ENCODE data around the gene RFX4.
"Not testable (repeated sequence)": the region's sequence is repeated elsewhere in the genome, so short reads cannot be mapped to it uniquely, and the experiment has no call there.

RFX4 gene

GRCh38 chr12:106620588-106620987 lies 37.8 kb downstream of the RFX4 start:
- H3K27me3 ChIP-seq (ENCODE audit: control insufficient read depth in 5 of 5, insufficient read depth in 4 of 5, low read length in 5 of 5); H3K4me3 ChIP-seq (ENCODE audit: low read depth in 1 of 5, low read length in 5 of 5); H3K27ac ChIP-seq (ENCODE audit: low read depth, low read length); H3K9ac ChIP-seq (ENCODE audit: low read length in 5 of 5); H3K4me1 ChIP-seq (ENCODE audit: control insufficient read depth in 5 of 5, insufficient read depth in 5 of 5, low read length in 5 of 5); H3K36me3 ChIP-seq (ENCODE audit: control insufficient read depth in 5 of 5, insufficient read depth in 5 of 5, low read length in 5 of 5): not testable (repeated sequence)
- H3K9me3 ChIP-seq (ENCODE audit: control insufficient read depth in 5 of 5, low read length in 5 of 5) = peaks cover 0 to 19% (median 15%) of the 10 kb centered on the region in 5 donors

GRCh38 chr12:106625976-106626375 lies 43.2 kb downstream of the RFX4 start:
- Histone ChIP-seq H3K27ac (ENCODE audit: low read depth, low read length) (no peak overlapping the region), H3K9me3 (ENCODE audit: control insufficient read depth in 5 of 5, low read length in 5 of 5) (peaks cover 0 to 8% (median 7%) of the 10 kb centered on the region in 5 donors), H3K4me3 (ENCODE audit: low read depth in 1 of 5, low read length in 5 of 5) (no peak overlapping the region), H3K9ac (ENCODE audit: low read length in 5 of 5) (no peak overlapping the region), H3K36me3 (ENCODE audit: control insufficient read depth in 5 of 5, insufficient read depth in 5 of 5, low read length in 5 of 5) (no peaks in the 10 kb centered on the region), H3K27me3 (ENCODE audit: control insufficient read depth in 5 of 5, insufficient read depth in 4 of 5, low read length in 5 of 5) (no peaks in the 10 kb centered on the region), H3K4me1 (ENCODE audit: control insufficient read depth in 5 of 5, insufficient read depth in 5 of 5, low read length in 5 of 5) (peaks cover 0 to 3% (median 2%) of the 10 kb centered on the region in 5 donors)

GRCh38 chr12:106629797-106630659 lies 47.2 kb downstream of the RFX4 start:
- H3K27ac ChIP-seq (ENCODE audit: low read depth, low read length) = no peak overlapping the region
- no peak overlapping the region for H3K9ac ChIP-seq (ENCODE audit: low read length in 5 of 5)
- H3K4me1 ChIP-seq (ENCODE audit: control insufficient read depth in 5 of 5, insufficient read depth in 5 of 5, low read length in 5 of 5) = peaks cover 0 to 3% (median 2%) of the 10 kb centered on the region in 5 donors
- no peaks in the 10 kb centered on the region for H3K9me3 ChIP-seq (ENCODE audit: control insufficient read depth in 5 of 5, low read length in 5 of 5)
- H3K36me3 ChIP-seq (ENCODE audit: control insufficient read depth in 5 of 5, insufficient read depth in 5 of 5, low read length in 5 of 5) = no peaks in the 10 kb centered on the region
- no peak overlapping the region for H3K4me3 ChIP-seq (ENCODE audit: low read depth in 1 of 5, low read length in 5 of 5)
- no peaks in the 10 kb centered on the region for H3K27me3 ChIP-seq (ENCODE audit: control insufficient read depth in 5 of 5, insufficient read depth in 4 of 5, low read length in 5 of 5)

- Histone ChIP-seq H3K9ac (ENCODE audit: low read length in 5 of 5) (no peak overlapping the region), H3K4me1 (ENCODE audit: control insufficient read depth in 5 of 5, insufficient read depth in 5 of 5, low read length in 5 of 5) (peaks cover 0 to 3% (median 2%) of the 10 kb centered on the region in 5 donors), H3K4me3 (ENCODE audit: low read depth in 1 of 5, low read length in 5 of 5) (no peak overlapping the region), H3K27me3 (ENCODE audit: control insufficient read depth in 5 of 5, insufficient read depth in 4 of 5, low read length in 5 of 5) (no peaks in the 10 kb centered on the region), H3K36me3 (ENCODE audit: control insufficient read depth in 5 of 5, insufficient read depth in 5 of 5, low read length in 5 of 5) (no peaks in the 10 kb centered on the region), H3K9me3 (ENCODE audit: control insufficient read depth in 5 of 5, low read length in 5 of 5) (no peaks in the 10 kb centered on the region), H3K27ac (ENCODE audit: low read depth, low read length) (no peak overlapping the region)
Measured at GRCh38 chr12:106631150-106631549, 48.3 kb downstream of the RFX4 start.

GRCh38 chr12:106631797-106632196 lies 49.0 kb downstream of the RFX4 start:
- no peaks in the 10 kb centered on the region for H3K9me3 ChIP-seq (ENCODE audit: control insufficient read depth in 5 of 5, low read length in 5 of 5)

GRCh38 chr12:106632797-106633450 lies 50.1 kb downstream of the RFX4 start:
- Histone ChIP-seq H3K9ac (ENCODE audit: low read length in 5 of 5) (no peak overlapping the region), H3K27me3 (ENCODE audit: control insufficient read depth in 5 of 5, insufficient read depth in 4 of 5, low read length in 5 of 5) (no peaks in the 10 kb centered on the region), H3K4me1 (ENCODE audit: control insufficient read depth in 5 of 5, insufficient read depth in 5 of 5, low read length in 5 of 5) (peaks cover 0 to 3% (median 2%) of the 10 kb centered on the region in 5 donors), H3K36me3 (ENCODE audit: control insufficient read depth in 5 of 5, insufficient read depth in 5 of 5, low read length in 5 of 5) (no peaks in the 10 kb centered on the region), H3K4me3 (ENCODE audit: low read depth in 1 of 5, low read length in 5 of 5) (no peak overlapping the region), H3K27ac (ENCODE audit: low read depth, low read length) (no peak overlapping the region), H3K9me3 (ENCODE audit: control insufficient read depth in 5 of 5, low read length in 5 of 5) (no peaks in the 10 kb centered on the region)

More at GRCh38 chr12:106631797-106632196, 49.0 kb downstream of the RFX4 start:
- Histone ChIP-seq H3K4me1 (ENCODE audit: control insufficient read depth in 5 of 5, insufficient read depth in 5 of 5, low read length in 5 of 5) (peaks cover 0 to 3% (median 2%) of the 10 kb centered on the region in 5 donors), H3K4me3 (ENCODE audit: low read depth in 1 of 5, low read length in 5 of 5) (no peak overlapping the region), H3K36me3 (ENCODE audit: control insufficient read depth in 5 of 5, insufficient read depth in 5 of 5, low read length in 5 of 5) (no peaks in the 10 kb centered on the region), H3K9ac (ENCODE audit: low read length in 5 of 5) (no peak overlapping the region), H3K27me3 (ENCODE audit: control insufficient read depth in 5 of 5, insufficient read depth in 4 of 5, low read length in 5 of 5) (no peaks in the 10 kb centered on the region), H3K27ac (ENCODE audit: low read depth, low read length) (no peak overlapping the region)

GRCh38 chr12:106633451-106633823 lies 50.6 kb downstream of the RFX4 start:
- H3K36me3 ChIP-seq (ENCODE audit: control insufficient read depth in 5 of 5, insufficient read depth in 5 of 5, low read length in 5 of 5) = no peaks in the 10 kb centered on the region
- no peak overlapping the region for H3K4me3 ChIP-seq (ENCODE audit: low read depth in 1 of 5, low read length in 5 of 5)
- H3K9me3 ChIP-seq (ENCODE audit: control insufficient read depth in 5 of 5, low read length in 5 of 5) = no peaks in the 10 kb centered on the region
- no peak overlapping the region for H3K9ac ChIP-seq (ENCODE audit: low read length in 5 of 5)
- peaks cover 0 to 3% (median 2%) of the 10 kb centered on the region in 5 donors for H3K4me1 ChIP-seq (ENCODE audit: control insufficient read depth in 5 of 5, insufficient read depth in 5 of 5, low read length in 5 of 5)
- H3K27ac ChIP-seq (ENCODE audit: low read depth, low read length) = no peak overlapping the region
- H3K27me3 ChIP-seq (ENCODE audit: control insufficient read depth in 5 of 5, insufficient read depth in 4 of 5, low read length in 5 of 5) = no peaks in the 10 kb centered on the region

- no peak overlapping the region for H3K27ac ChIP-seq (ENCODE audit: low read depth, low read length)
- peaks cover 0 to 3% (median 2%) of the 10 kb centered on the region in 5 donors for H3K4me1 ChIP-seq (ENCODE audit: control insufficient read depth in 5 of 5, insufficient read depth in 5 of 5, low read length in 5 of 5)
- no peak overlapping the region for H3K9ac ChIP-seq (ENCODE audit: low read length in 5 of 5)
- no peaks in the 10 kb centered on the region for H3K9me3 ChIP-seq (ENCODE audit: control insufficient read depth in 5 of 5, low read length in 5 of 5)
- no peaks in the 10 kb centered on the region for H3K27me3 ChIP-seq (ENCODE audit: control insufficient read depth in 5 of 5, insufficient read depth in 4 of 5, low read length in 5 of 5)
- H3K4me3 ChIP-seq (ENCODE audit: low read depth in 1 of 5, low read length in 5 of 5) = no peak overlapping the region
- no peaks in the 10 kb centered on the region for H3K36me3 ChIP-seq (ENCODE audit: control insufficient read depth in 5 of 5, insufficient read depth in 5 of 5, low read length in 5 of 5)
Measured at GRCh38 chr12:106634206-106634605, 51.4 kb downstream of the RFX4 start.

GRCh38 chr12:106643000-106643399 lies 60.2 kb downstream of the RFX4 start:
- no peak overlapping the region for H3K9ac ChIP-seq (ENCODE audit: low read length in 5 of 5)
- no peaks in the 10 kb centered on the region for H3K9me3 ChIP-seq (ENCODE audit: control insufficient read depth in 5 of 5, low read length in 5 of 5)
- H3K27me3 ChIP-seq (ENCODE audit: control insufficient read depth in 5 of 5, insufficient read depth in 4 of 5, low read length in 5 of 5) = no peaks in the 10 kb centered on the region
- no peak overlapping the region for H3K27ac ChIP-seq (ENCODE audit: low read depth, low read length)
- H3K36me3 ChIP-seq (ENCODE audit: control insufficient read depth in 5 of 5, insufficient read depth in 5 of 5, low read length in 5 of 5) = no peaks in the 10 kb centered on the region
- peaks cover 0 to 21% (median 13%) of the 10 kb centered on the region in 5 donors for H3K4me1 ChIP-seq (ENCODE audit: control insufficient read depth in 5 of 5, insufficient read depth in 5 of 5, low read length in 5 of 5)
- no peak overlapping the region for H3K4me3 ChIP-seq (ENCODE audit: low read depth in 1 of 5, low read length in 5 of 5)

Data from subcutaneous abdominal adipose tissue (tissue), 5 donors.